Endothelial cell of umbilical vein (primary cell): ENCODE results near the gene STAC2. TPM values are rescaled to one million over a fixed set of nuclear protein-coding genes. Genes with fewer than 3 reads are reported as not detected.

ENCODE experiments used
- BruUV-seq: library from RNA; stranded (reverse); fragments of 400-500 nt; replicated peaks from 2 replicates; lab custom pipeline; 2021; lab: Mats Ljungman, UMichigan
- CTCF ChIA-PET: fragments of 300-600, 350-600 bp; sonication (Branson Sonifier 250); formaldehyde crosslinking; loops from one replicate; lab custom pipeline; 2021; ENCODE audit warnings: antibody characterized with exemption, inconsistent platforms; lab: Charles Lee
- POLR2A ChIA-PET: fragments of 300-600, 350-600 bp; sonication (Branson Sonifier 250); formaldehyde crosslinking; loops from one replicate; lab custom pipeline; 2021; ENCODE audit warnings: antibody characterized with exemption, inconsistent platforms; lab: Charles Lee
- DNase-seq: peaks from one replicate; pipeline ENCODE4 v3.0.0-alpha.2; 2011; ENCODE audit warnings: low read depth, low spot score
- FAIRE-seq: peaks from 2 replicates; lab custom pipeline; 2011; peaks lifted over from hg19 to GRCh38; lab: Jason Lieb, UNC
- H2AFZ ChIP-seq: 2 replicates; pipeline ENCODE4 v1.6.0; 2012; ENCODE audit warnings: low read depth, low read length, control low read depth, inconsistent platforms
- H3K27ac ChIP-seq: 2 replicates; pipeline ENCODE4 v1.5.1; 2011; ENCODE audit warnings: low read depth, mild to moderate bottlenecking, control low read depth, low read length, moderate library complexity; ENCODE audit not compliant: insufficient read depth
- H3K27me3 ChIP-seq, 2 experiments: 2 replicates each; pipeline versions ENCODE4 v1.6.0 to v1.6.1; 2011; ENCODE audit warnings: low read length in 2 of 2, mixed read lengths in 1 of 2; ENCODE audit not compliant: control insufficient read depth in 2 of 2, insufficient read depth in 2 of 2
- H3K36me3 ChIP-seq, 2 experiments: 2 replicates in 1 of 2; 3 replicates in 1 of 2; pipeline ENCODE4 v1.5.1; 2011; ENCODE audit warnings: low read length in 2 of 2, mild to moderate bottlenecking in 1 of 2, moderate library complexity in 1 of 2; ENCODE audit not compliant: control insufficient read depth in 2 of 2, insufficient read depth in 2 of 2; ENCODE audit errors: extremely low read depth in 1 of 2
- H3K4me1 ChIP-seq: 3 replicates; pipeline ENCODE4 v1.5.1; 2011; ENCODE audit warnings: mild to moderate bottlenecking, low read length; ENCODE audit not compliant: control insufficient read depth, insufficient read depth; ENCODE audit errors: extremely low read depth
- H3K4me2 ChIP-seq: 2 replicates; pipeline ENCODE4 v1.6.1; 2011; ENCODE audit warnings: low read length, control low read depth, mixed read lengths; ENCODE audit not compliant: insufficient read depth
- H3K4me3 ChIP-seq, 3 experiments: fragments of 200-600 bp in 1 of 3; sonication (generic), shearing (Covaris generic) in 1 of 3; replicated peaks in 1 of 3; 2 replicates each; pipeline ENCODE4 v1.5.1; 2011 to 2016; ENCODE audit warnings: control low read depth in 3 of 3, low read length in 3 of 3, mild to moderate bottlenecking in 2 of 3, inconsistent platforms in 1 of 3, low read depth in 1 of 3, moderate library complexity in 1 of 3; ENCODE audit not compliant: insufficient read depth in 1 of 3
- H3K79me2 ChIP-seq: 2 replicates; pipeline ENCODE4 v1.6.0; 2012; ENCODE audit warnings: low read length, inconsistent platforms; ENCODE audit not compliant: control insufficient read depth, insufficient read depth
- H3K9ac ChIP-seq: replicated peaks from 2 replicates; pipeline ENCODE3; 2011; ENCODE audit warnings: low read length, control low read depth; ENCODE audit not compliant: insufficient read depth; ENCODE audit errors: extremely low read depth
- H3K9me1 ChIP-seq: replicated peaks from 3 replicates; pipeline ENCODE4 v1.6.0; 2011; ENCODE audit warnings: mild to moderate bottlenecking, low read length; ENCODE audit not compliant: control insufficient read depth, insufficient read depth; ENCODE audit errors: extremely low read depth
- H3K9me3 ChIP-seq: replicated peaks from 2 replicates; pipeline ENCODE4 v1.5.1; 2012; ENCODE audit warnings: low read length, inconsistent platforms; ENCODE audit not compliant: control insufficient read depth, insufficient read depth
- H4K20me1 ChIP-seq: replicated peaks from 2 replicates; pipeline ENCODE3; 2011; ENCODE audit warnings: mild to moderate bottlenecking, low read length; ENCODE audit not compliant: control insufficient read depth, insufficient read depth; ENCODE audit errors: extremely low read depth
- EZH2 ChIP-seq: IDR thresholded peaks from 2 replicates; pipeline ENCODE4 v1.6.1; 2012; ENCODE audit warnings: borderline replicate concordance, low read depth, mild to moderate bottlenecking, moderate library complexity, low read length, inconsistent platforms; ENCODE audit not compliant: severe bottlenecking
- FOS ChIP-seq: IDR thresholded peaks from 2 replicates; pipeline ENCODE4 v1.6.1; 2011; ENCODE audit warnings: mild to moderate bottlenecking, low read length, moderate library complexity, borderline replicate concordance; ENCODE audit not compliant: insufficient read depth
- GATA2 ChIP-seq: IDR thresholded peaks from 2 replicates; pipeline ENCODE4 v1.7.0; 2011; ENCODE audit warnings: low read depth, mild to moderate bottlenecking, moderate library complexity, mixed read lengths, low read length; ENCODE audit not compliant: insufficient read length, insufficient read depth
- MYC ChIP-seq: IDR thresholded peaks from one replicate; pipeline ENCODE4 v1.6.1; 2011; ENCODE audit warnings: mild to moderate bottlenecking, low read depth, low read length
- POLR2A ChIP-seq: IDR thresholded peaks from 2 replicates; pipeline ENCODE4 v1.6.1; 2012; ENCODE audit warnings: low read depth, mild to moderate bottlenecking, control low read depth, low read length
- POLR2AphosphoS5 ChIP-seq: IDR thresholded peaks from 2 replicates; pipeline ENCODE4 v1.6.1; 2012; ENCODE audit warnings: low read depth, mild to moderate bottlenecking, control low read depth, low read length, moderate library complexity; ENCODE audit not compliant: insufficient read depth
- dilution Hi-C: fragments of 300-500 bp; cut with MboI; formaldehyde crosslinking; loops from one replicate; pipeline ENCODE4 v1.15.0; 2019; ENCODE audit warnings: low sequenced_read_pairs; ENCODE audit not compliant: extremely low pct_ligation_motif_present
- intact Hi-C: fragments of 100-400 bp; cut with micrococcal nuclease; formaldehyde crosslinking; loops from one replicate; pipeline ENCODE4 v1.10.0; 2022
- polyA plus RNA-seq, 4 experiments: library from polyadenylated mRNA; depleted of rRNA in 3 of 4; stranded (reverse) in 3 of 4; unstranded in 1 of 4; fragments of >200 nt; gene quantifications; 2 replicates each; pipeline versions ENCODE4 v1.2.1 to v1.2.3, GENCODE V29; 2011 to 2012; ENCODE audit warnings: missing spikeins in 1 of 4
- total RNA-seq: library from RNA; stranded (reverse); gene quantifications from 2 replicates; pipeline ENCODE4 v1.2.3, GENCODE V29; 2021
- TF ChIP-seq, protein P1 (sequence below), 2 donors: IDR thresholded peaks; 1 replicate in 1 of 2; 2 replicates in 1 of 2; pipeline ENCODE4 v1.5.1; 2011; ENCODE audit warnings: low read length in 2 of 2, mild to moderate bottlenecking in 2 of 2, moderate library complexity in 2 of 2, control low read depth in 1 of 2, inconsistent platforms in 1 of 2, low read depth in 1 of 2; ENCODE audit not compliant: insufficient read depth in 1 of 2; ENCODE audit errors: extremely low read depth in 1 of 2
- TF ChIP-seq, protein P2 (sequence below): IDR thresholded peaks from 2 replicates; pipeline ENCODE4 v1.6.1; 2011; ENCODE audit not compliant: insufficient read depth, insufficient read length

Gene STAC2
- total and polyA plus RNA-seq, 2 donors (not counting 3 experiments of a cell fraction or from before 2014, with no cell fraction given) = not detected

DNA sequence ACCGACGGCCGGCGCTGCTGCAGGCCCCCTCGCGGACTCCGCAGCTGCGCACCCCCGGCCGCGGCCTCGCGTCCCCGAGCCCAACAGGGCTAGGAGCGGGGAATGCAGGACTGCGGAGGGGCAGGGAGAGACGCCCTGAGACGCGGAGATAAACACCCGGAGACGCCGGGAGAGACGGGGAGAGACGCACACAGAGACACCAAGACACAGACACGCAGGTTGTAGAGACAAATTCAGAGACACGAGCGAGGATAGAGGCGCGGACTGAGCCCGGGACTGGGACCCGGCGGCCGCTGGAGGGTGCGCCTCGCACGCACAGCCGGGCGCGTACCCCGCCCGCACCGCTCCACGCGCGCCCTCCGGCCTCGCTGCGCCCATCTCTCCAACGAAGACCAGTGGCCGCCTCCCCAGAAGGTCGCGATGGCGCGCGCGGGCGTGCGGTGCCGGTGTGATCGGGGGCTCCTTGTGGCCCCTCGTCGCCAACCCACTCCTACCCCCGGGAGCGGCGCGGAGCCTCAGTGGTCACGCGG, 902 bp downstream of the STAC2 start:
- Histone ChIP-seq H3K9me1 (no peaks in the 10 kb centered on the region), H2AFZ (no peak overlapping the region), H3K4me1 (peaks cover 14% of the 10 kb centered on the region), H3K4me3 (no peak overlapping the region), H3K36me3 (no peaks in the 10 kb centered on the region), H3K79me2 (no peaks in the 10 kb centered on the region), H3K9me3 (no peaks in the 10 kb centered on the region), H3K27me3 (peaks cover 28 to 31% of the 10 kb centered on the region in 2 experiments), H3K27ac (no peak overlapping the region), H4K20me1 (no peaks in the 10 kb centered on the region), H3K9ac (no peak overlapping the region), H3K4me2 (no peak overlapping the region)
- FAIRE-seq (no peak), DNase-seq (no peak)
- CTCF ChIA-PET = no interaction called here
- BruUV-seq = no TSS peak
- TF ChIP-seq EZH2 (peak; percentile 98), FOS (no peak), GATA2 (no peak), POLR2A (no peak), POLR2AphosphoS5 (no peak), MYC (no peak)
- TF ChIP-seq, protein P1, sequence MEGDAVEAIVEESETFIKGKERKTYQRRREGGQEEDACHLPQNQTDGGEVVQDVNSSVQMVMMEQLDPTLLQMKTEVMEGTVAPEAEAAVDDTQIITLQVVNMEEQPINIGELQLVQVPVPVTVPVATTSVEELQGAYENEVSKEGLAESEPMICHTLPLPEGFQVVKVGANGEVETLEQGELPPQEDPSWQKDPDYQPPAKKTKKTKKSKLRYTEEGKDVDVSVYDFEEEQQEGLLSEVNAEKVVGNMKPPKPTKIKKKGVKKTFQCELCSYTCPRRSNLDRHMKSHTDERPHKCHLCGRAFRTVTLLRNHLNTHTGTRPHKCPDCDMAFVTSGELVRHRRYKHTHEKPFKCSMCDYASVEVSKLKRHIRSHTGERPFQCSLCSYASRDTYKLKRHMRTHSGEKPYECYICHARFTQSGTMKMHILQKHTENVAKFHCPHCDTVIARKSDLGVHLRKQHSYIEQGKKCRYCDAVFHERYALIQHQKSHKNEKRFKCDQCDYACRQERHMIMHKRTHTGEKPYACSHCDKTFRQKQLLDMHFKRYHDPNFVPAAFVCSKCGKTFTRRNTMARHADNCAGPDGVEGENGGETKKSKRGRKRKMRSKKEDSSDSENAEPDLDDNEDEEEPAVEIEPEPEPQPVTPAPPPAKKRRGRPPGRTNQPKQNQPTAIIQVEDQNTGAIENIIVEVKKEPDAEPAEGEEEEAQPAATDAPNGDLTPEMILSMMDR (IDR thresholded peaks at IDR 0.05; ENCODE audit: extremely low read depth in 1 of 2, insufficient read depth in 1 of 2, low read depth in 1 of 2, low read length in 2 of 2) = no peak
- TF ChIP-seq, protein P2, sequence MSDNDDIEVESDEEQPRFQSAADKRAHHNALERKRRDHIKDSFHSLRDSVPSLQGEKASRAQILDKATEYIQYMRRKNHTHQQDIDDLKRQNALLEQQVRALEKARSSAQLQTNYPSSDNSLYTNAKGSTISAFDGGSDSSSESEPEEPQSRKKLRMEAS = no peak
- intact Hi-C loops (loop anchor here (2.0 kb wide), 1 partner anchor 24 kb away; the partner anchor contains the start of gene RPL19), dilution Hi-C loops (no loop called here)
- POLR2A ChIA-PET = no interaction called here
